ENCODE results near the gene AVP.
"Not testable (repeated sequence)": the region's sequence is repeated elsewhere in the genome, so short reads cannot be mapped to it uniquely, and the experiment has no call there.

AVP gene

DNA sequence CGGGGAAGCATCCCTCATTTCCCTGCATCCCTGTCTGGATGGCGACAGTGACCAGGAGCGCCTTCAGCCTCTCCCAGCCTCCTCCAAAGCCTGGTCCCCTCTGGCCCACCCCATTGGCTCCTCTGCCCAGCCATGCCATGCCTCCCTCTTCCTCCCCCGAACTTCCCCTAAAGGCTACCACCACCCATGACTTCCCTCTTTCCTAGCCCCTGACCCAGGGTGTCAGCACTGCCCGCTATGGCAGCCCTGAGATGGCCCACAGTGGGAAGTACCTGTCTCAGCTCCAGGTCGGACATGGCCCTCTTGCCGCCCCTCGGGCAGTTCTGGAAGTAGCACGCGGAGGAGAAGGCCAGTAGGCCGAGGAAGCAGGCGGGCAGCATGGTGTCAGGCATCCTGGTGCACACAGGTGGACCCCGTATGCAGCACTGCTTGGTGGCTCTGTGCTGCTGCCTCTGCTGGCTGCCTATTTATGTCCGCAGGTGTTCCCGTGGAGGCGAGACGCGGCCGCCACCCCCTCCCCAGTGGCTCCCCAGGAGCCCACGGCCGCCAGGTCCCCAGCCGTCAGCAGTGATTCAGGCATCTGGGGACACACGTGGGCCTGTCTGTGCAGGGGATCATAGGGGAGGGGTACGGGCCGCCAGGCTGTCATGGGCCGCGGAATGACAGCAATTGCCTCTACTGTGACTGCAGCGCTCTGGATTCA is at the start of gene AVP:
TSS of gene AVP (minus strand) at position 442 of the 703 bp plus-strand sequence. CDS start at position 392, 50 bp downstream.
- no peak for DNase-seq

DNA sequence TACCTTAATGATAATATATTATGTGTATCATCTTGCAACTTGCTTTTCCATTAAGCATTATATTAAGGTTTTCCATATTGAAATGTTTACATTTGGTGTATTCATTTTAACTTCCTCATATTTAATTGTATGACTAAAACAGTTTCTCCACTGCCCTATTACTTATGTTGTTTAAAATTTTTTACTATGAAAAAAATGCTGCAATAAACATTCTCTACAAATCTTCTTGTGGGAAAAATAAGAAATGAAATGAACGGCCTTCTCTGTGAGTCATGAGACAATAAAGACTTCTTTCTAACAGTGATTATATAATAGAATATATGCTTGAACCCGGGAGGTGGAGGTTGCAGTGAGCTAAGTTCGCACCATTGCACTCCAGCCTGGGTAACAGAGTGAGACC is 49.6 kb upstream of the AVP start:
- DNase-seq = no peak

- no peak for DNase-seq
Measured at GRCh38 chr20:3133155-3133554, 48.6 kb upstream of the AVP start.

GRCh38 chr20:3130051-3130600 is 45.6 kb upstream of the AVP start:
- DNase-seq = no peak

DNA sequence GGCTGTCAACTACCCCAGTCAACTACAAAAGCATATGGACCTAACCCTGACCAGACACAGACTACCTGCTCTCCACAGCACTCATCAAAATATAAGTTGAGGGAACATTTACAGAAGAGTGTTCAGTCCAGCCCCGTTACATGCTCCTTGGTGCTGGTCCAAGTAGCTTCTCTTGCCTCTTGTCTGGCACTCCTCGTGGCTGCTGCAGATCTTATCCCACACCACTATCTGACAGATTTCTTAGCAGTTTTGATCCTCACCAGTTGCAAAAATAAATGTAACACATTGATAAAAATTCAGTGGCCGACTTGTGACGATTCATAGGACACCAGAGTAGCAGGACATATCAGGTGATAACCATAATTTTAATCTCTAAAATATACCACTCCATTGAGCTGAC is 44.6 kb upstream of the AVP start:
- no peak for DNase-seq

DNA sequence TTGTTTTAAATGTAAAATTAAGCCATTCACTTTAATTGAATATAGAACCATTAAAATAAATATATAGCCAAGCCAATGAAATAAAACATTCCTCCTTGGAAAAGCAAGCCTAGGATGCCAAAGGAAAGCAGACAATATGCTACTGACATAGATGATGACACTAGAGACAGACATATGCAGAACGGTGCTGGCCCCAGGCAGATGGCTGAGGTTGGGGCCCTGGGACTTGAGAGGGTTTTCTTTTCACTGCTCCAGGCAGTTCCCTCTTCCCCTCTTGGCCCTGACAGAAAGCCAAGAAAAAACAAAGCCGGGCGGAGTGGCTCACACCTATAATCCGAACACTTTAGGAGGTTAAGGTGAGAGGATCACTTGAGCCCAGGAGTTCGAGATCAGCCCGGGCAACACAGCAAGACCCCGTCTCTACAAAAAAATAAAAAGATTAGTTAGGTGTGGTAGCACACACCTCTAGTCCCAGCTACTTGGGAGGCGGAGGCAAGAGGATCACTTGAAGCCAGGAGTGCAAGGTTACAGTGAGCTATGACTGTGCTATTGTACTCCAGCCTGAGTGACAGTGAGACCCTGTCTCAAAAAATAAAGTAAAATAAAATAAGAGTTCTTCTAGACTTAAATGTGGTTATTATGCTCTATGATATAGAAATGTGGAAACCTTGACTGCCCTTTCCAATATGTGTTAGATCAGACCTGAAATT is 43.9 kb upstream of the AVP start:
- no peak for DNase-seq

DNA sequence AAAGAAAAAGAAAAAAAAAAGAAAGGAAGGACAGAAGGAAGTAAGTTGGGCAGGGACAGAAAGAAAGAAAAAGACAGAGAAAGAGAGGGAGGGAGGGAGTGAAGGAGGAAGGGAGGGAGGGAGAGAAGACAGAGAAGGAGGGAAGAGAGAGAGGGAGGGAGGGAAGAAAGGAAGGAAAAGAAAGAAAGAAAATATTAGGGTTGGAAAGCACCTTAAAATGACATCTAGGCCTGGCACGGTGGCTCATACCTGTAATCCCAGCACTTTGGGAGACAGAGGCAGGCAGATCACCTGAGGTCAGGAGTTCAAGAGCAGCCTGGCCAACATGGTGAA is 42.0 kb upstream of the AVP start:
- DNase-seq = no peak

- not testable (repeated sequence) for DNase-seq
Measured at GRCh38 chr20:3125776-3126526, 41.4 kb upstream of the AVP start.

DNA sequence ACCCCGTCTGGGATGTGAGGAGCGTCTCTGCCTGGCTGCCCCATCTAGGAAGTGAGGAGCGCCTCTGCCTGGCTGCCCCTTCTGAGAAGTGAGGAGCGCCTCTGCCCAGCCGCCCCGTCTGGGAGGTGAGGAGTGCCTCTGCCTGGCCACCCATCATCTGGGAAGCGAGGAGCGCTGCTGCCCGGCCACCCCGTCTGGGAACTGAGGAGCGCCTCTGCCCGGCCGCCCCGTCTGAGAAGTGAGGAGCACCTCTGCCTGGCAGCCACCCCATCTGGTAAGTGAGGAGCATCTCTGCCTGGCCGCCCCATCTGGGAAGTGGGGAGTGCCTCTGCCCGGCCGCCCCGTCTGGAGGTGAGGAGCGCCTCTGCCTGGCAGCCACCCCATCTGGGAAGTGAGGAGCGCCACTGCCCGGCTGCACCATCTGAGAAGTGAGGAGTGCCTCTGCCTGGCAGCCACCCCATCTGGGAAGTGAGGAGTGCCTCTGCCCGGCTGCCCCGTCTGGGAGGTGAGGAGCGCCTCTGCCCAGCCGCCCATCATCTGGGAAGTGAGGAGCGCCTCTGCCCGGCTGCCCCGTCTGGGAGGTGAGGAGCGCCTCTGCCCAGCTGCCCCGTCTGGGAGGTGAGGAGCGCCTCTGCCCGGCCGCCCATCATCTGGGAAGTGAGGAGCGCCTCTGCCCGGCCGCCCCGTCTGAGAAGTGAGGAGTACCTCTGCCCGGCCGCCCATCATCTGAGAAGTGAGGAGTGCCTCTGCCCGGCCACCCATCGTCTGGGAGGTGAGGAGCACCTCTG is 40.4 kb upstream of the AVP start:
- DNase-seq = not testable (repeated sequence)

DNA sequence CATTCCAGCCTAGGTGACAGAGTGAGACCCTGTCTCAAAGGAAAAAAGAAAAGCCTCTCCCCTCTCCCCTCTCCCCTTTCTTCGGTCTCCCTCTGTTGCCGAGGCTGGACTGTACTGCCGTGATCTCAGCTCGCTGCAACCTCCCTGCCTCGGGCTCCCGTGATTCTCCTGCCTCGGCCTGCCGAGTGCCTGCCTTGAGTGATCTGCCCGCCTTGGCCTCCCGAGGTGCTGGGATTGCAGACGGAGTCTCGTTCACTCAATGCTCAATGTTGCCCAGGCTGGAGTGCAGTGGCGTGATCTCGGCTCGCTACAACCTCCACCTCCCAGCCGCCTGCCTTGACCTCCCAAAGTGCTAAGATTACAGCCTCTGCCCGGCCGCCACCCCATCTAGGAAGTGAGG is 39.6 kb upstream of the AVP start:
- DNase-seq = not testable (repeated sequence)

DNA sequence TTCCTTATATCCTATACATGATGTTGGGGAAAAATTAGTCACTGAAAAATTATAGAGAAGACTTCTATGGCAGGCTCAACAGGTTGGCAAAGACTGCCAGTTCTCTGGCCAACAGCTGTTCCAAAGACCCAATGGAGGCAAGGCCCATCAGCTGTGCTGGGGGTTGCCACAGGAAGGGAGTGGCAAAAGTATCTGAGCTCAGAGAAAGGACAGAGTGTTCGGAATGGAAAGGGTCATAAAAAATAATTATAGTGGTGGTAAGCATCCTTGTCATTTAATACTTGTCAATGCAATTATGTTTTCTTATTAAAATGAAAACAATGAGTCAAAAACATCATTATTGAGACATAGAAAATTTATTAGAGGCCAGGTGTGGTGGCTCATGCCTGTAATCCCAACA is 39.0 kb upstream of the AVP start:
- DNase-seq = no peak

GRCh38 chr20:3121955-3122610 is 37.6 kb upstream of the AVP start:
- no peak for DNase-seq

DNA sequence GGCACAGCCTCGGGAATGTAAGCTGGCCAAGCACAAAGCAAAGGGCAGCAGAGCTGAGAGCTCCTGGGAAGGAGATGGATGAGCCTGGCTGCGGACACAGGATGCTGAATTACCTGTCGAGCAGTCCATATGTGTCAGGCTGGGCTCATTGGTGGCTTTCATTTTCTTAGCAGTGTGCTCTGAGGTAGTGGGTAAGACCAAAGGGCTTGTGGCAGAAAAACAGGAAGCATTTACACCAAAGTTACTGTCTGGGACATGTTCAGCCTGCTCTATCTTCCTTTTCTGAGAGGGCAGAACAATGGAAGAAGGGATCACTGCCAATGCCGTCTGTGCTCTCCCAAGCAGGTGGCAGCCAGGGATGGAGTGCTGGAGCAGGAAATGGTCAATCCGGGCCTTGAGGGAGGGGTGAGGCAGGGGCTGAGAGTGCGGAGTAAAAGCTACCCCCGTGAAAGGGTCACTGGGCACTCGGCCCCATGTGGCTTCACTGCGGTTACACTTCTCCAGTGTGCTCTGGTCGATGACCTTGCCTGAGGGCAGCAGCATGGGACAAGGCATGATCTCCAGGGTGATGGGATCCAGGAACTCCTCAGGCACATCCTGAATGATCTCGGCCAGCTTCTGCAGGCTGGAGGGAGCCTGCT is 36.9 kb upstream of the AVP start:
- DNase-seq = no peak

DNA sequence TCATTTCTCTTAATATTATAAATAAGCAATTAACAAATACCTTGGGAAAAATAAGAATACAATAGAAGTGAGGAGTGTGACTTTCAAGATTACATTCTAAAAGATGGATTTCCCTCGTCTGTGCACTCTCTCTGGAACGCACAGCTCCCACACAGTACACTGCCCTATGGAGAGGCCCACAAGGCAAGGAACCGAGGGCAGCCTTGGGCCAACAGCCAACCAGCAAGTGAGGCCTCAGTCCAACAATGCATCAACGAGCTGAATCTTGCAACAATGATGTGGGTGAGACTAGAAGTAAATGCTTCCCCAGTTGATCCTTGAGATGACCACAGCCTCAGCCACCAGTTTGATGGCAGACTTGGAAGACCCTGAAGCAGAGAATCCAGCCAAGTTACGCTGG is 34.5 kb upstream of the AVP start:
- DNase-seq = no peak

DNA sequence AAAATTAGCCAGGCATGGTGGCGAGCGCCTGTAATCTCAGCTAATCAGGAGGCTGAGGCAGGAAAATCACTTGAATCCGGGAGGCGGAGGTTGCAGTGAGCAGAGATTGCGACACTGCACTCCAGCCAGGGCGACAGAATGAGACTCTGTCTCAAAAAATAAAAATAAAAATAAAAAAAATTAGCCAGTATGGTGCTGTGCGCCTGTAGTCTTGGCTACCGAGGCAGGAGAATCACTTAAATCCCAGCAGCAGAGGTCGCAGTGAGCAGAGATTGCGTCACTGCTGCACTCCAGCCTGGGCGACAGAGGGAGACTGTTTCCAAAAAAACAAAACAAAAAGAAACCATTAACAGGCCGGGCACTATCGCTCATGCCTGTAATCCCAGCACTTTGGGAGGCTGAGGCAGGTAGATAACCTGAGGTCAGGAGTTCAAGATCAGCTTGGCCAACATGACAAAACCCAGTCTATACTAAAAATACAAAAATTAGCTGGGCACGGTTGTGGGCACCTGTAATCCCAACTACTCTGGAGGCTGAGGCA is 33.4 kb upstream of the AVP start:
- peak in 27 of 51 donors; percentile 5 to 66 (median 40) for DNase-seq

- DNase-seq = no peak
Measured at GRCh38 chr20:3116341-3116740, 31.8 kb upstream of the AVP start.

DNA sequence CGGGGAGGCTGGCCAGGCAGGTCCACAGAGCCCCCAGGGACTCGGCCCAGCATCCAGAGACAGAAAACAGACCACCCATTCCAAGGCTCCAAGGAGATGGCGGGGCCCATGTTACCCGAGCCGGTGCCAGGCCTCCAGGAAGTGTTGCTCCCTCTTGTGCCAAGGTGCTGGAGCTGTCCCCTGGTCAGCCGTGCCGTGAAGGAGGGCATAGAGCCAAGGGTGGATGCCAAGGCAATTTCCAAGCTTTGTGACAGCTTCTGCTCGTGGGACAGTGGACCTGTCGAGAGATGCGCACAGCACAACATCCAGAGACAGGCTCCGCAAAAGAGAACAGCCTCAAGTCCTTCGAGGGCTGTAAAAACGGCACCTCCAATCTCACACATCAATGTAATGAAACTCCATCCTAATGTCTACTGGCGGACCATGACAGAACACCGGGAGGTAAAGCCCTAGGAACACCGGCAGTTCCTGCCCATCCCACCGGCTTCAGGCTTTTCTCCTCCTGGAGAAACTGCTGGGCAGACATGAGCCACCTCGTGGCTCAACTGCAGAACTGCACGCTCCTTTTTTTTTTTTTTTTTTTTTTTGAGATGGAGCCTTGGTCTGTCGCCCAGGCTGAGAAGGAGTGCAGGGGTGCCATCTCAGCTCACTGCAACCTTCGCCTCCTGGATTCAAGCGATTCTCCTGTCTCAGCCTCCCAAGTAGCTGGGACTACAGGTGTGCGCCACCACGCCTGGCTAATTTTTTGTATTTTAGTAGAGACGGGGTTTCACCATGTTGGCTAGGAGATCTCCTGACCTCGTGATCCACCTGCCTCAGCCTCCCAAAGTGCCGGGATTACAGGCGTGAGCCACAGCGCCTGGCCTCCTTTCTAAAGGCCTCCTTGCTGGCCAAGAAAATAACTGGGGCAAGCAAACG is 30.9 kb upstream of the AVP start:
- peak in 20 of 51 donors; percentile 1 to 53 (median 22) for DNase-seq

GRCh38 chr20:3111995-3112394 is 27.5 kb upstream of the AVP start:
- DNase-seq = no peak

- DNase-seq = no peak
Measured at GRCh38 chr20:3111507-3111906, 27.0 kb upstream of the AVP start.
